ENCODE measurements around the gene ABT1. TPM values are rescaled to one million over a fixed set of nuclear protein-coding genes. Genes with fewer than 3 reads are reported as not detected.

Gene ABT1
- total RNA-seq, 1 experiment from 2014 or later: 19.5 TPM

DNA sequence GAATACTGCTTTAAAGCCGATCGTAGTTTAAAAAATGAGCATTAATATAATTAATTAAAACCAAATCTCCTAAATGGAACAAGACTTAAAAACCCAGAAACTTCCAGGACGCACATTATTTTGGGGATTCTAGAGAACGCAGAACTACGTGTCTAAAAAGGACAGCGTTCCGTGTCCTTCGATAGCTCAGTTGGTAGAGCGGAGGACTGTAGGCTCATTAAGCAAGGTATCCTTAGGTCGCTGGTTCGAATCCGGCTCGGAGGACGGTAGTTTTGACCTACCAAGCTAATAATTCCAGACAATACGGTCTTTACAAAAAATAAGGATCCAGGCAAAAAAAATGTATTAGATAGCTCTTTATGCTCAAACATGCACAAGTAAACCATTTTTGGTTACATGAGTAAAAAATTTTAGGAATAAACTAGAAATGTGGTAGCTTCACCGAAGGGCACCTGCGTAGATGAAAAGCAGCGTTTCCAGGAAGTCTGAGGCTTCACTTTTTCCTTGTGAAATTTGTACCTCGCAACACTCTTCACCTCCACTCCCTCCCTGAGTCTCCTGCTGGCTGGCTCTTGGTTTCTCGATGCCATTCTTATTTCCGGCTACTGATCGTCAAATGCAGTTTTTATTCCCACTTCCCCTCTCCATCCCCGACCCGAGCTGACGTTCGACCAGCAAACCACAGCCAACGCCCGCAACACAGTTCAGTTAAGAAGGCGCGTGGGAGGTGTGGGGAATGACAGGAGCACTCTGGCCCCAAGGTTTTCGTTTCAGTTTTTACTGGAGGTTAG is 19.6 kb upstream of the ABT1 start:
- H2AFZ ChIP-seq: peak overlapping the region; percentile 79
- H3K4me2 ChIP-seq: peak overlapping the region; percentile 83
- peak; percentile 65 to 69 for DNase-seq
- no peaks in the 10 kb centered on the region for H3K36me3 ChIP-seq (ENCODE audit: low read depth)
- H3K4me3 ChIP-seq: peak overlapping the region; percentile 60
- H3F3A ChIP-seq (ENCODE audit: insufficient read depth, low read depth): peaks cover 21% of the 10 kb centered on the region; the same call in 1 of the 2 replicates
- BruUV-seq (replicated peaks): no TSS peak
- H4K20me1 ChIP-seq (ENCODE audit: insufficient read depth): no peaks in the 10 kb centered on the region
- no peak overlapping the region for H3K27ac ChIP-seq
- no peak for TF ChIP-seq EZH2 (IDR thresholded peaks at IDR 0.05; ENCODE audit: low read depth)
- TF ChIP-seq, protein P1, sequence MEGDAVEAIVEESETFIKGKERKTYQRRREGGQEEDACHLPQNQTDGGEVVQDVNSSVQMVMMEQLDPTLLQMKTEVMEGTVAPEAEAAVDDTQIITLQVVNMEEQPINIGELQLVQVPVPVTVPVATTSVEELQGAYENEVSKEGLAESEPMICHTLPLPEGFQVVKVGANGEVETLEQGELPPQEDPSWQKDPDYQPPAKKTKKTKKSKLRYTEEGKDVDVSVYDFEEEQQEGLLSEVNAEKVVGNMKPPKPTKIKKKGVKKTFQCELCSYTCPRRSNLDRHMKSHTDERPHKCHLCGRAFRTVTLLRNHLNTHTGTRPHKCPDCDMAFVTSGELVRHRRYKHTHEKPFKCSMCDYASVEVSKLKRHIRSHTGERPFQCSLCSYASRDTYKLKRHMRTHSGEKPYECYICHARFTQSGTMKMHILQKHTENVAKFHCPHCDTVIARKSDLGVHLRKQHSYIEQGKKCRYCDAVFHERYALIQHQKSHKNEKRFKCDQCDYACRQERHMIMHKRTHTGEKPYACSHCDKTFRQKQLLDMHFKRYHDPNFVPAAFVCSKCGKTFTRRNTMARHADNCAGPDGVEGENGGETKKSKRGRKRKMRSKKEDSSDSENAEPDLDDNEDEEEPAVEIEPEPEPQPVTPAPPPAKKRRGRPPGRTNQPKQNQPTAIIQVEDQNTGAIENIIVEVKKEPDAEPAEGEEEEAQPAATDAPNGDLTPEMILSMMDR (conservative IDR thresholded peaks at IDR 0.05): no peak
- intact Hi-C loops (cut with micrococcal nuclease; ENCODE audit: unreplicated experiment): loop anchor here (1.0 to 5.0 kb wide), 2 partner anchors 19 to 400 kb away; partner anchors contain the start of gene ABT1
- no peaks in the 10 kb centered on the region for H3K79me2 ChIP-seq (ENCODE audit: low read depth)
- H3K9me3 ChIP-seq (ENCODE audit: insufficient read depth, low read depth): peaks cover 7% of the 10 kb centered on the region; the same call in 1 of the 2 replicates
- H3K27me3 ChIP-seq (ENCODE audit: insufficient read depth, low read depth): no peaks in the 10 kb centered on the region
- ChIA-PET POLR2A (ENCODE audit: unreplicated experiment) (interaction anchor here (0.5 to 0.7 kb wide), 4 partner anchors 19 to 1393 kb away, joined by 3 to 5 read pairs (median 4); a partner anchor contains a TSS), CTCF (interaction anchor here (0.7 to 1.5 kb wide), 3 partner anchors 18 to 241 kb away, joined by 3 to 10 read pairs (median 3); no protein-coding TSS in a partner anchor)
- no peaks in the 10 kb centered on the region for H3K9me2 ChIP-seq (ENCODE audit: insufficient read depth)
- H3K4me1 ChIP-seq (replicated peaks; ENCODE audit: insufficient read depth): 0 out of 2 replicates have a peak, but pooled peaks cover 6% of the 10 kb centered on the region

DNA sequence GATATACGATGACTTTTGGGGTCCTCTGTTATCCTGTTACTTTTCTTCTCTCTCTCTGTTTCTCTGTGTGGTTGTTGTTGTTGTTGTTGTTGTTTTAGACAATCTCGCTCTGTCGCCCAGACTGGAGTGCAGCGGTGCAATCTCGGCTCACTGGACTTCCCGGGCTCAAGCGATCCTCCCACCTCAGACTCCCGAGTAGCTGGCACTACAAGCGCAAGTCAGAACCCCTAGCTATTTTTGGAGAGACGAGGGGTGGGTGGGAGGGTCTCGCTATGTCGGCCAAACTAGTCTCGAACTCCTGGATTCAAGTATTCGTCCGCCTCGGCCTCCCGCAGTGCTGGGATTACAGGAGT is 19.1 kb upstream of the ABT1 start:
- DNase-seq: no peak
- no peaks in the 10 kb centered on the region for H4K20me1 ChIP-seq (ENCODE audit: insufficient read depth)
- no peaks in the 10 kb centered on the region for H3K79me2 ChIP-seq (ENCODE audit: low read depth)
- H3K27me3 ChIP-seq (ENCODE audit: insufficient read depth, low read depth): no peaks in the 10 kb centered on the region
- TF ChIP-seq EZH2 (IDR thresholded peaks at IDR 0.05; ENCODE audit: low read depth): no peak
- TF ChIP-seq, protein P1 (conservative IDR thresholded peaks at IDR 0.05): no peak
- H3F3A ChIP-seq (ENCODE audit: insufficient read depth, low read depth): peaks cover 19% of the 10 kb centered on the region; the same call in 1 of the 2 replicates
- H3K4me3 ChIP-seq: peak overlapping the region; percentile 60
- H3K4me1 ChIP-seq (replicated peaks; ENCODE audit: insufficient read depth): 0 out of 2 replicates have a peak, but pooled peaks cover 6% of the 10 kb centered on the region
- no peaks in the 10 kb centered on the region for H3K36me3 ChIP-seq (ENCODE audit: low read depth)
- peaks cover 7% of the 10 kb centered on the region; the same call in 1 of the 2 replicates for H3K9me3 ChIP-seq (ENCODE audit: insufficient read depth, low read depth)
- no peak overlapping the region for H3K27ac ChIP-seq
- H2AFZ ChIP-seq: peak overlapping the region; percentile 78
- H3K4me2 ChIP-seq: peak overlapping the region; percentile 83
- ChIA-PET CTCF (interaction anchor here (1.5 kb wide), 1 partner anchor 18 kb away, joined by 10 read pairs; no protein-coding TSS in a partner anchor), POLR2A (ENCODE audit: unreplicated experiment) (no interaction called here)
- no TSS peak for BruUV-seq (replicated peaks)
- intact Hi-C loops (cut with micrococcal nuclease; ENCODE audit: unreplicated experiment): loop anchor here (1.0 to 5.0 kb wide), 2 partner anchors 19 to 400 kb away; partner anchors contain the start of gene ABT1
- H3K9me2 ChIP-seq (ENCODE audit: insufficient read depth): no peaks in the 10 kb centered on the region

DNA sequence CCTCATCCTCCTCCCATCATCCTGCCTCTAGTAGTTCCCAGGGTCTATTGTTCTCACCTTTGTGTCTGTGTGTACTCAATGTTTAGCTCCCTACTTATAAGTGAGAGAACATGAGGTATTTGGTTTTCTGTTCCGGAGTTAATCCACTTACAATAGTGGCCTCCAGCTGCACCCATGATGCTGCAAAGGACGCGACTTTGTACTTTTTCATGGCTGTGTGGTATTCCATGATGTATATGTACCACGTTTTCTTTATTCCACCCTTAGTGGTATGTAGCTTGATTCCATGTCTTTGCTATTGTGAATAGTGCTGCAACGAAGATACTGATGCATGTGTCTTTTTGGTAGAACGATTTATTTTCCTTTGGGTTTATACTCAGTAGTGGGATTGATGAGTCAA is 18.5 kb upstream of the ABT1 start:
- Histone ChIP-seq H3K9me2 (ENCODE audit: insufficient read depth) (no peaks in the 10 kb centered on the region), H4K20me1 (ENCODE audit: insufficient read depth) (no peaks in the 10 kb centered on the region), H3K27me3 (ENCODE audit: insufficient read depth, low read depth) (no peaks in the 10 kb centered on the region), H3K4me1 (replicated peaks; ENCODE audit: insufficient read depth) (0 out of 2 replicates have a peak, but pooled peaks cover 6% of the 10 kb centered on the region), H3K4me3 (no peak overlapping the region), H3F3A (ENCODE audit: insufficient read depth, low read depth) (peaks cover 19% of the 10 kb centered on the region; the same call in 1 of the 2 replicates), H2AFZ (no peak overlapping the region), H3K79me2 (ENCODE audit: low read depth) (no peaks in the 10 kb centered on the region), H3K27ac (no peak overlapping the region), H3K4me2 (no peak overlapping the region), H3K9me3 (ENCODE audit: insufficient read depth, low read depth) (peaks cover 7% of the 10 kb centered on the region; the same call in 1 of the 2 replicates), H3K36me3 (ENCODE audit: low read depth) (no peaks in the 10 kb centered on the region)
- CTCF ChIA-PET: no interaction called here
- no peak for TF ChIP-seq EZH2 (IDR thresholded peaks at IDR 0.05; ENCODE audit: low read depth)
- TF ChIP-seq, protein P1 (conservative IDR thresholded peaks at IDR 0.05): no peak
- intact Hi-C loops (cut with micrococcal nuclease; ENCODE audit: unreplicated experiment): loop anchor here (5.0 kb wide), 1 partner anchor 401 kb away; no protein-coding TSS in a partner anchor
- POLR2A ChIA-PET (ENCODE audit: unreplicated experiment): no interaction called here
- no peak for DNase-seq
- no TSS peak for BruUV-seq (replicated peaks)
